SJCRH30 (cell line): ENCODE data around the gene TNFRSF25. TPM values are rescaled to one million over a fixed set of nuclear protein-coding genes. Genes with fewer than 3 reads are reported as not detected.

Experiments used
- DNase-seq, 2 experiments: peaks; one replicate each; pipeline ENCODE4 v3.0.0-alpha.2; 2015 to 2020
- H3K27ac ChIP-seq: fragments of 250-450 bp; sonication (Bioruptor Pico); 2 replicates; pipeline ENCODE4 v1.5.1; 2020; ENCODE audit warnings: mild to moderate bottlenecking, moderate library complexity
- H3K27me3 ChIP-seq: fragments of 250-450 bp; sonication (Bioruptor Pico); 2 replicates; pipeline ENCODE4 v1.5.1; 2020; ENCODE audit warnings: mild to moderate bottlenecking, moderate library complexity
- H3K36me3 ChIP-seq: fragments of 250-450 bp; sonication (Bioruptor Pico); 2 replicates; pipeline ENCODE4 v1.5.1; 2020; ENCODE audit warnings: mild to moderate bottlenecking, moderate library complexity
- H3K4me1 ChIP-seq: fragments of 250-450 bp; sonication (Bioruptor Pico); 2 replicates; pipeline ENCODE4 v1.5.1; 2020; ENCODE audit warnings: mild to moderate bottlenecking, moderate library complexity
- H3K4me3 ChIP-seq: fragments of 250-450 bp; sonication (Bioruptor Pico); 2 replicates; pipeline ENCODE4 v1.5.1; 2020; ENCODE audit warnings: mild to moderate bottlenecking, moderate library complexity
- H3K9me3 ChIP-seq: fragments of 250-450 bp; sonication (Bioruptor Pico); replicated peaks from 2 replicates; pipeline ENCODE4 v1.5.1; 2020; ENCODE audit warnings: mild to moderate bottlenecking, moderate library complexity
- total RNA-seq: library from RNA; depleted of rRNA; stranded (reverse); fragments of >200 nt; shearing (Covaris generic); gene quantifications from 2 replicates; pipeline ENCODE4 v1.2.3, GENCODE V29; 2014; rRNA removed

The TNFRSF25 gene, protein sequence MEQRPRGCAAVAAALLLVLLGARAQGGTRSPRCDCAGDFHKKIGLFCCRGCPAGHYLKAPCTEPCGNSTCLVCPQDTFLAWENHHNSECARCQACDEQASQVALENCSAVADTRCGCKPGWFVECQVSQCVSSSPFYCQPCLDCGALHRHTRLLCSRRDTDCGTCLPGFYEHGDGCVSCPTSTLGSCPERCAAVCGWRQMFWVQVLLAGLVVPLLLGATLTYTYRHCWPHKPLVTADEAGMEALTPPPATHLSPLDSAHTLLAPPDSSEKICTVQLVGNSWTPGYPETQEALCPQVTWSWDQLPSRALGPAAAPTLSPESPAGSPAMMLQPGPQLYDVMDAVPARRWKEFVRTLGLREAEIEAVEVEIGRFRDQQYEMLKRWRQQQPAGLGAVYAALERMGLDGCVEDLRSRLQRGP
- 4.1 and 4.6 TPM in 2 replicates for total RNA-seq

- no peaks in the 10 kb centered on the region for H3K27me3 ChIP-seq
- H3K27ac ChIP-seq = no peak within 1 kb of the TSS
- no peaks in the 10 kb centered on the region for H3K9me3 ChIP-seq
- no peaks in the 10 kb centered on the region for H3K4me1 ChIP-seq
- no peak within 1 kb of the TSS for H3K4me3 ChIP-seq
- no peak for DNase-seq
- no peaks in the 10 kb centered on the region for H3K36me3 ChIP-seq
Observed at GRCh38 chr1:6466023-6466422, at the start of gene TNFRSF25. TNFRSF25 (minus strand) TSS chr1:6466173; CDS start chr1:6466107, 66 bp downstream.

- no peak overlapping the region for H3K4me3 ChIP-seq
- DNase-seq = peak; percentile 9 to 13
- peaks cover 56% of the 10 kb centered on the region for H3K4me1 ChIP-seq
- no peaks in the 10 kb centered on the region for H3K36me3 ChIP-seq
- no peak overlapping the region for H3K27ac ChIP-seq
- no peaks in the 10 kb centered on the region for H3K9me3 ChIP-seq
- H3K27me3 ChIP-seq = no peaks in the 10 kb centered on the region
Observed at GRCh38 chr1:6515771-6516170, 49.8 kb upstream of the TNFRSF25 start.

DNA sequence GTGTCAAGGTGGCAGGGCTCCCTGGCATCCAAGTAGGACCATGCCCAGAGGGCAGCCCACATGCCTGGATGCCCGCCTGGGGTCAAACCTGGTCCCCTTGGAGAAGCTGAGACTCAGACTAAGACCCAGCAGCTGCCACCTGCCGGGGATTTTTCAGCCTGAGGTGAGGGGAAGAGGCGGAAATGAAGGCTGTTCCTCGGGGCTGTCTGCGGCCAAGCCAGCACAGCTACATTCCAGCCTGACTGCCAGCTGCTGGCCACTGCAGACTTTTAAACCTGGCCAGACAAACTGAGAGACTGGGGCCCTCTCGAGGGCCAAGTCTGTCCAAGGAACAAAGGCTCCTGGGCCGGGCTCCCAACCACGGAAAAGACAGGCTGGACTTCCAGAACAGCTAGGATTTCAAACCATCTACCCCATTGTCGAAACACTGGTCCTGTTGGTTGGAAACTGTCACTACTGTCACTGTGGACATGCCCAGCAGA, 47.4 kb upstream of the TNFRSF25 start:
- Histone ChIP-seq H3K4me3 (no peak overlapping the region), H3K9me3 (no peaks in the 10 kb centered on the region), H3K27me3 (no peaks in the 10 kb centered on the region), H3K4me1 (peaks cover 54% of the 10 kb centered on the region), H3K27ac (peak overlapping the region; percentile 68), H3K36me3 (no peaks in the 10 kb centered on the region)
- peak; percentile 87 to 92 for DNase-seq

- Histone ChIP-seq H3K27me3 (no peaks in the 10 kb centered on the region), H3K27ac (peak overlapping the region; percentile 68), H3K4me1 (peaks cover 58% of the 10 kb centered on the region), H3K9me3 (no peaks in the 10 kb centered on the region), H3K36me3 (no peaks in the 10 kb centered on the region), H3K4me3 (no peak overlapping the region)
- DNase-seq = peak; percentile 54 to 62
Observed at GRCh38 chr1:6512908-6513280, 46.9 kb upstream of the TNFRSF25 start.

DNA sequence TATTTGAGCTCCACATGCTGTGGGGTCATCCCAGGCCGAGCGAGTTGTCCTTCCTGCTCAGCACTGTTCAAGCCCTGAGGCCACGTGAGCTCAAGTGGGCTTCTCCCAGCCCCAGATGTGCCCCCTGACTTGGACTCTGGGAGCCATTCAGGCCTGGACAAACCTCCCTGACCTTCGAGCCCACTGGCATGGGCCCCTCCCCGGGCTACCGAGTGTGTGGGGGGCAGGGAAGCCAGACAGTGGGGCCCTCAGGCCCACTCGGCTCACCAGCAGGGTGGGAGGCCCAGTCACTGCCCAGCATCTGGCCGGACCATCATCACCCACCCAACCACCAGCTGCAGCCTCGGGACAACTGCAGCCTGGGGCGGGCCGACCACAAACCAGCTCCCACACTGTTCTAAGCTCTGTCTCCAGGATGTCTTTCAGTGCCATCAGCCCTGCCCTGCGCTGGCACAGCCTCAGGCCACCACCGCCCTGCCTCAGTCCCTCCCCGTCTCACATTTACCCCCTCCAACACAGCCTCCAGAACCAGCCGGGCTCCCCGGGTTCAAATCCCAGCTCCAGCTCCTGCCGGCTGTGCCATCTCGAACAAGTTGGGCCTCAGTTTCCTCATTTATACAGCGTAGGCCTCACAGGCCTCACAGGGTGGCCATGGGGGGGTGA, 46.4 kb upstream of the TNFRSF25 start:
- Histone ChIP-seq H3K27me3 (no peaks in the 10 kb centered on the region), H3K9me3 (no peaks in the 10 kb centered on the region), H3K36me3 (no peaks in the 10 kb centered on the region), H3K27ac (peak overlapping the region; percentile 68), H3K4me1 (peaks cover 61% of the 10 kb centered on the region), H3K4me3 (no peak overlapping the region)
- DNase-seq = peak; percentile 74 to 82

DNA sequence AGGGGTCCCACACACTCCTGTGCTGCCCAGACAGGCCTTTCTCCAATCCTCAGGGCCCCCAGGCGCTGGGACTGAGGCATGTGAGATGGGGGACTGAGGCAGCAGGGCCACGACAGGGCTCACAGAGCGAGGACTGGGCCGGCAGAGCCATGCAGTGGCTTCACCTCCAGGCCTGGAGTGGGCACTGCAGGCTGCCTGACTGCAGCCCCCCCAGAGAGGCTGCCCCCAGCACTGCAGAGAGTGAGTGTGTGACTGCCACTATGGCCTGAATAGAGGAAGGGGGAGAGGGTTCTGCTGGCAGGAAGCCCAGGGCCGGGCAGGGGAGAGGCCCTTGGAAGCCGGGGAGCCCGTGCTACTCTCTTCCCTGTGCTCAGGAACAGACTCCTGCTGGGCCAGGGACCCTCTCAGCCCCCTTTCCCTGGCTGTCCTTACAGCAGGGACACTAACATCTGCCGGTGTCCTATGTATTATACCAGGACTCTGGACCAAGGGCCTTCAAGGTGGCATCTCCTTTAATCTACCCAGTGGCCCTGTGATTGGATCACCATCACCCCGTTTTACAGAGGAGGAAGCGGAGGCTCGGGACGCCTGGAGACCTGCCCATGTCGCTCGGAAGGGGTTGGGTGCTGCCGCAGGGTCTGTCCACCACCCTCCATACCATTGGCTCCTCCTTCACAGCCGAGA, 45.7 kb upstream of the TNFRSF25 start:
- Histone ChIP-seq H3K9me3 (no peaks in the 10 kb centered on the region), H3K4me1 (peaks cover 67% of the 10 kb centered on the region), H3K36me3 (no peaks in the 10 kb centered on the region), H3K27ac (peak overlapping the region; percentile 68), H3K27me3 (no peaks in the 10 kb centered on the region), H3K4me3 (no peak overlapping the region)
- peak in 1 of 2 experiments; percentile 21 for DNase-seq

GRCh38 chr1:6511056-6511455, 45.1 kb upstream of the TNFRSF25 start:
- H3K4me3 ChIP-seq = no peak overlapping the region
- DNase-seq = peak; percentile 10 to 32
- no peaks in the 10 kb centered on the region for H3K36me3 ChIP-seq
- peaks cover 71% of the 10 kb centered on the region for H3K4me1 ChIP-seq
- H3K9me3 ChIP-seq = no peaks in the 10 kb centered on the region
- peak overlapping the region; percentile 68; the same call in 1 of the 2 replicates for H3K27ac ChIP-seq
- no peaks in the 10 kb centered on the region for H3K27me3 ChIP-seq

DNA sequence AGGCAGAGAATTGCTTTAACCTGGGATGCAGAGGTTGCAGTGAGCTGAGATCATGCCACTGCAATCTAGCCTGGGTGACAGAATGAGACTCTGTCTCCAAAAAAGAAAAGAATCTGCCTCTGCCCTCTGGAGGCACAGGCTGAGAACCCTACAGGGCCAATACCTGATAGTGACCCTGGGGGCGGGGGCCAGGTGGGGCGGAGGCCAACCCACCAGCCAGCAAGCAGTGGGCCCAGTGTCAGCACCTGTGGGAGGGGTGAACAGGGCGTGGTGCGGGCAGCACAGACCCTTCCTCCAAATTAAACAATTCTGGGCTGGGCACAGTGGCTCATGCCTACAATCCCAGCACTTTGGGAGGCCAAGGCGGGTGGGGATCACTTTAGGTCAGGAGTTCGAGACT, 44.5 kb upstream of the TNFRSF25 start:
- Histone ChIP-seq H3K27me3 (no peaks in the 10 kb centered on the region), H3K36me3 (no peaks in the 10 kb centered on the region), H3K9me3 (no peaks in the 10 kb centered on the region), H3K4me1 (peaks cover 72% of the 10 kb centered on the region), H3K27ac (no peak overlapping the region), H3K4me3 (no peak overlapping the region)
- DNase-seq = no peak

DNA sequence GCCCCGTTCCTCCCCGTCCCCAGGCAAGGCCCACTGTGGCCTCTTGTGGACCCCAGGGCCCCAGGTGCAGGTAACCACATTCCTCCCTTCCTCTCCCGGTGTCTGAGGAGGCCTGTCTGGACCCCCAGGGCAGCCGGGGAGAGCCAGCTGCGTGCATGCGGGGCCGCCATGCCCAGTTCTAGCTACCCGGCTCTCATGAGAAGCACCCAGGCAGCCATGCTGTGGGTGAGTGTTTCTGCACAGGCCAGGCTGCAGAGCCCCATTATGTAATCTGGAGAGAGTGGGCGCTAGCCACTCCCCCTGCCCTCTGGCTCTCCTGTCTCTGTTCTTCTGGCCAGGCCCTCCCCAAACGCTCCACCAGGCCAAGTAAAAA, 43.9 kb upstream of the TNFRSF25 start:
- no peaks in the 10 kb centered on the region for H3K36me3 ChIP-seq
- DNase-seq = peak; percentile 17 to 32
- no peak overlapping the region for H3K4me3 ChIP-seq
- peaks cover 73% of the 10 kb centered on the region for H3K4me1 ChIP-seq
- no peaks in the 10 kb centered on the region for H3K27me3 ChIP-seq
- no peak overlapping the region for H3K27ac ChIP-seq
- no peaks in the 10 kb centered on the region for H3K9me3 ChIP-seq

- Histone ChIP-seq H3K4me1 (peaks cover 73% of the 10 kb centered on the region), H3K36me3 (no peaks in the 10 kb centered on the region), H3K9me3 (no peaks in the 10 kb centered on the region), H3K4me3 (no peak overlapping the region), H3K27ac (no peak overlapping the region), H3K27me3 (no peaks in the 10 kb centered on the region)
- peak; percentile 20 to 34 for DNase-seq
Observed at GRCh38 chr1:6509220-6509918, 43.4 kb upstream of the TNFRSF25 start.

DNA sequence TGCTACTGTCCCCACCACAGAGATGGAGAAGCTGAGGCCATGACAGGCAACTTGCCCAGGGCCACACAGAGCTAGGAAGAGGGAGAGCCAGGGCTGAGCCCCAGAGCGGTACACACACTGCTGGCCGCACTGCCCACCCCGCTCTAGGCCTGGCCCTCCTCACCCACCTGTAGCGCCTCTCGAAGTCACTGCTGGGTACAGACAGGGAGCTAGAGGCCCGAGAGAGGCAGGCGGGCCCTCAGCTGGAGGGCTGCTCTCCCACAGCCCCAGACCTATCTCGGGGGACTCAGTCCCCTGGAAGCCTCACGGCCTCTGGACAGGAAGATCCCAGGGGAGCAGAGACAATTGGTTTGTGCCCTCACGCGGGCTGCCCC, 42.8 kb upstream of the TNFRSF25 start:
- H3K4me1 ChIP-seq = peaks cover 70% of the 10 kb centered on the region

DNA sequence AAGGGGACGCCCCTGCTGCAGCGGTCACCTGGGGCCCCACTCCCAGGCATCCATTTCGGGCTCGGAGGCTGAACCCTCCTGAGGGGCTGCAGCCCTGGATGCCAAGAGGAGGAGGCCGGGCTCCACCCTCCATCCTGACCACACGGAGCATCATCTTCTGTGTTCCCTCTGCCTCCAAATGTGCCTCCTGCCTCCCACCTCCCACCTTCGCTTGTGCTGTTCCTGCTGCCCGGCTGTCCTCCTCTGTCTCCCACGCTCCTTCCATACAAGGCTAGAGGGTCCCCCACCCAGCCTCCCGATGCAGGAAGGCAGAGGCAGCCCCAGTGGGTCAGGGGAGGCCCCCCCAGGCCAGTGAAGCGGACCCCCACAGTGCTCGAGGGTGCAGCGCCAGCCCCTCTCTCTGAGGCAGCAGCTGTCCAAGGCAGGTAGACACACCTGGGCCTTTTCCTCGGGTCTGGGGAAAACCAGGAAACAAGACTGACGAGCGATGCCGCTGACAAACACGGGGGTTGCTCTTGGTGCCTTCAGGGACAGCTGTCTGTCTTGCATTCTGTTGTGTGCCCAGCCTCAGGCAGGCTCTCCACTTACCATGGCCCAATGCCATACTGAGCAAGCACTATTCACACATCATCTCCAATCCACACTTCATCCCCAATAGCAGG, 42.3 kb upstream of the TNFRSF25 start:
- Histone ChIP-seq H3K27me3 (no peaks in the 10 kb centered on the region), H3K27ac (no peak overlapping the region), H3K36me3 (no peaks in the 10 kb centered on the region), H3K4me1 (peaks cover 65% of the 10 kb centered on the region), H3K4me3 (no peak overlapping the region), H3K9me3 (no peaks in the 10 kb centered on the region)
- DNase-seq = peak; percentile 20 to 37

More for the DNA sequence above, 42.8 kb upstream of the TNFRSF25 start:
- Histone ChIP-seq H3K27me3 (no peaks in the 10 kb centered on the region), H3K4me3 (no peak overlapping the region), H3K36me3 (no peaks in the 10 kb centered on the region), H3K27ac (no peak overlapping the region), H3K9me3 (no peaks in the 10 kb centered on the region)
- DNase-seq = no peak

DNA sequence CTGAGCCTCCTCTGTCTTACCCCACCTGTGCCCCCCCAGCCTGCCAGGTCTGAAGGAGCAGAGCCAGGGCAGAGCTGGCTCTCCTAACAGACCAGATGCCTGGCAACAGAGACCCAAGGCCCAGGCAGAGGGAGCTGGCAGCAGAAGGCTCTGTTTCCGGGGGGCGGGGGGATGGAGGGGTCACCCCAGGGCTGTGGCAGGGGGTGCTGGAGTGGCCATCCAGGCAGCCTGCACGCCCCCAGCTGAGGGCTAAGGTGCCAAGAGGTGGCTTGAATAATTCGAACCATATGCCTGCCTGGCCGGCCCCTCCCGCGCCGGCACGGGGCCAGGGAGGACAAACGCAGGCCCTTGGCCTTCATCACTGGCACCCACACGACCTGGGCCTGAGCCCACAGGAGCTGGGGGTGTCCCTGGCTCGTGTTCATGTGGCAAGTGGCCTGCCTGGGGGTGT, 41.5 kb upstream of the TNFRSF25 start:
- H3K27me3 ChIP-seq = no peaks in the 10 kb centered on the region
- no peak overlapping the region for H3K4me3 ChIP-seq
- no peaks in the 10 kb centered on the region for H3K36me3 ChIP-seq
- no peak for DNase-seq
- peaks cover 62% of the 10 kb centered on the region for H3K4me1 ChIP-seq
- H3K27ac ChIP-seq = no peak overlapping the region
- H3K9me3 ChIP-seq = no peaks in the 10 kb centered on the region

DNA sequence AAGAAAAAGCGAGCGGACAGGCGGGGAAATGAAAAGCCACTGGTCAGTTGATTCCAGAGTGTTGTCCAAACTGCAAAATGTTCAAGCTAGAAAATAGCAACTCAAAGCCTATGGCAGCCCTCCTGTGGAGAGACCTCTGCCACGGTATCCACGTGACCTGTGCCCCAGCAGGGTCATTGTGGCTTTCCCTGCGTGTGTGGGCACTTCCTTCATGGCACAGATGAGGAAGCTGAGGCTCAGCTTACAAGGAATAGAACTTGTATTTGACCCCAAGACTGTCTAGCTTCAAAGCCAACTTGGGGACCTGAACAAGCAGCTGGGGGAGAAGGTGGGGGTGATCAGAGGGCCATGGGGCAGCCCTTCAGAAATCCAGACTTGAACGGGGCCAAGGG, 41.1 kb upstream of the TNFRSF25 start:
- H3K4me1 ChIP-seq = peaks cover 62% of the 10 kb centered on the region
- H3K36me3 ChIP-seq = no peaks in the 10 kb centered on the region
- DNase-seq = no peak
- H3K4me3 ChIP-seq = no peak overlapping the region
- no peaks in the 10 kb centered on the region for H3K9me3 ChIP-seq
- H3K27ac ChIP-seq = no peak overlapping the region
- no peaks in the 10 kb centered on the region for H3K27me3 ChIP-seq
